Measurements from ENCODE around the gene FOXP1.

FOXP1 gene

GRCh38 chr3:71350998-71351397 lies 232.5 kb downstream of the FOXP1 start:
- no peak for TF ChIP-seq JUND (IDR thresholded peaks at IDR 0.05; ENCODE audit: low read depth)
- no peak for DNase-seq (ENCODE audit: low read depth in 1 of 2, low spot score in 1 of 2)
- in situ Hi-C loops (cut with HindIII; ENCODE audit: low pct_unique_long_range_greater_than_20kb, low sequenced_read_pairs), result no loop called here

GRCh38 chr3:71348831-71349230 lies 234.7 kb downstream of the FOXP1 start:
- in situ Hi-C loops (cut with HindIII; ENCODE audit: low pct_unique_long_range_greater_than_20kb, low sequenced_read_pairs), result no loop called here
- no peak for DNase-seq (ENCODE audit: low read depth in 1 of 2, low spot score in 1 of 2)
- TF ChIP-seq JUND (IDR thresholded peaks at IDR 0.05; ENCODE audit: low read depth), result no peak

- no peak for TF ChIP-seq JUND (IDR thresholded peaks at IDR 0.05; ENCODE audit: low read depth)
- in situ Hi-C loops (cut with HindIII; ENCODE audit: low pct_unique_long_range_greater_than_20kb, low sequenced_read_pairs), result no loop called here
Observed at GRCh38 chr3:71348001-71348632, 235.4 kb downstream of the FOXP1 start.

GRCh38 chr3:71346061-71346460 lies 237.5 kb downstream of the FOXP1 start:
- in situ Hi-C loops (cut with HindIII; ENCODE audit: low pct_unique_long_range_greater_than_20kb, low sequenced_read_pairs), result no loop called here
- no peak for DNase-seq (ENCODE audit: low read depth in 1 of 2, low spot score in 1 of 2)
- no peak for TF ChIP-seq JUND (IDR thresholded peaks at IDR 0.05; ENCODE audit: low read depth)

More at GRCh38 chr3:71348001-71348632, 235.4 kb downstream of the FOXP1 start:
- DNase-seq (ENCODE audit: low read depth in 1 of 2, low spot score in 1 of 2), result no peak

- no peak for TF ChIP-seq JUND (IDR thresholded peaks at IDR 0.05; ENCODE audit: low read depth)
Observed at GRCh38 chr3:71345429-71346040, 238.0 kb downstream of the FOXP1 start.

GRCh38 chr3:71341721-71342120 lies 241.8 kb downstream of the FOXP1 start:
- no peak for TF ChIP-seq JUND (IDR thresholded peaks at IDR 0.05; ENCODE audit: low read depth)
- no peak for DNase-seq (ENCODE audit: low read depth in 1 of 2, low spot score in 1 of 2)
- in situ Hi-C loops (cut with HindIII; ENCODE audit: low pct_unique_long_range_greater_than_20kb, low sequenced_read_pairs), result no loop called here

More at GRCh38 chr3:71345429-71346040, 238.0 kb downstream of the FOXP1 start:
- in situ Hi-C loops (cut with HindIII; ENCODE audit: low pct_unique_long_range_greater_than_20kb, low sequenced_read_pairs), result no loop called here
- no peak for DNase-seq (ENCODE audit: low read depth in 1 of 2, low spot score in 1 of 2)

GRCh38 chr3:71339049-71339448 lies 244.5 kb downstream of the FOXP1 start:
- in situ Hi-C loops (cut with HindIII; ENCODE audit: low pct_unique_long_range_greater_than_20kb, low sequenced_read_pairs), result no loop called here

GRCh38 chr3:71332813-71333212 lies 250.7 kb downstream of the FOXP1 start:
- TF ChIP-seq JUND (IDR thresholded peaks at IDR 0.05; ENCODE audit: low read depth), result no peak
- in situ Hi-C loops (cut with HindIII; ENCODE audit: low pct_unique_long_range_greater_than_20kb, low sequenced_read_pairs), result no loop called here
- DNase-seq (ENCODE audit: low read depth in 1 of 2, low spot score in 1 of 2), result no peak

More at GRCh38 chr3:71339049-71339448, 244.5 kb downstream of the FOXP1 start:
- no peak for DNase-seq (ENCODE audit: low read depth in 1 of 2, low spot score in 1 of 2)
- TF ChIP-seq JUND (IDR thresholded peaks at IDR 0.05; ENCODE audit: low read depth), result no peak

GRCh38 chr3:71330909-71331308 lies 252.6 kb downstream of the FOXP1 start:
- DNase-seq (ENCODE audit: low read depth in 1 of 2, low spot score in 1 of 2), result no peak
- in situ Hi-C loops (cut with HindIII; ENCODE audit: low pct_unique_long_range_greater_than_20kb, low sequenced_read_pairs), result no loop called here
- TF ChIP-seq JUND (IDR thresholded peaks at IDR 0.05; ENCODE audit: low read depth), result no peak

- in situ Hi-C loops (cut with HindIII; ENCODE audit: low pct_unique_long_range_greater_than_20kb, low sequenced_read_pairs), result no loop called here
- DNase-seq (ENCODE audit: low read depth in 1 of 2, low spot score in 1 of 2), result no peak
- no peak for TF ChIP-seq JUND (IDR thresholded peaks at IDR 0.05; ENCODE audit: low read depth)
Observed at GRCh38 chr3:71330505-71330904, 253.0 kb downstream of the FOXP1 start.

- TF ChIP-seq JUND (IDR thresholded peaks at IDR 0.05; ENCODE audit: low read depth), result no peak
- in situ Hi-C loops (cut with HindIII; ENCODE audit: low pct_unique_long_range_greater_than_20kb, low sequenced_read_pairs), result no loop called here
Observed at GRCh38 chr3:71329817-71330216, 253.7 kb downstream of the FOXP1 start.

GRCh38 chr3:71328926-71329325 lies 254.6 kb downstream of the FOXP1 start:
- in situ Hi-C loops (cut with HindIII; ENCODE audit: low pct_unique_long_range_greater_than_20kb, low sequenced_read_pairs), result no loop called here
- TF ChIP-seq JUND (IDR thresholded peaks at IDR 0.05; ENCODE audit: low read depth), result no peak
- no peak for DNase-seq (ENCODE audit: low read depth in 1 of 2, low spot score in 1 of 2)

More at GRCh38 chr3:71329817-71330216, 253.7 kb downstream of the FOXP1 start:
- DNase-seq (ENCODE audit: low read depth in 1 of 2, low spot score in 1 of 2), result no peak

- in situ Hi-C loops (cut with HindIII; ENCODE audit: low pct_unique_long_range_greater_than_20kb, low sequenced_read_pairs), result no loop called here
- no peak for DNase-seq (ENCODE audit: low read depth in 1 of 2, low spot score in 1 of 2)
Observed at GRCh38 chr3:71327936-71328335, 255.6 kb downstream of the FOXP1 start.

More at GRCh38 chr3:71327936-71328335, 255.6 kb downstream of the FOXP1 start:
- TF ChIP-seq JUND (IDR thresholded peaks at IDR 0.05; ENCODE audit: low read depth), result no peak
